GM12878 (cell line): ENCODE data around the gene KAZN. TPM values are rescaled to one million over a fixed set of nuclear protein-coding genes. Genes with fewer than 3 reads are reported as not detected.

Experiments used
- ATAC-seq: fragments of 200-7000 bp; cut with Tn5 transposase; 3 replicates; pipeline ENCODE4 v1.9.1; 2020; ENCODE audit warnings: mild to moderate bottlenecking, moderate library complexity
- BruUV-seq: library from RNA; stranded (reverse); fragments of 400-500 nt; replicated peaks from 2 replicates; lab custom pipeline; 2021; lab: Mats Ljungman, UMichigan
- CTCF ChIA-PET: fragments of 300-600 bp; sonication (Branson Sonifier 250); formaldehyde crosslinking; extraction: SDS; loops from one replicate; lab custom pipeline; 2021; ENCODE audit warnings: inconsistent platforms; lab: Yijun Ruan, JAX
- POLR2A ChIA-PET: fragments of 350-600 bp; formaldehyde crosslinking; extraction: SDS; loops from one replicate; lab custom pipeline; 2021; ENCODE audit warnings: inconsistent platforms; lab: Charles Lee
- RAD21 ChIA-PET: fragments of 300-600 bp; sonication (Branson Sonifier 250); formaldehyde crosslinking; loops from one replicate; lab custom pipeline; 2023; ENCODE audit warnings: antibody characterized with exemption; ENCODE audit not compliant: unreplicated experiment; lab: Charles Lee
- SMC1A ChIA-PET: fragments of 300-600 bp; sonication (Branson Sonifier 250); formaldehyde crosslinking; loops from one replicate; lab custom pipeline; 2023; ENCODE audit not compliant: unreplicated experiment, uncharacterized antibody; lab: Charles Lee
- DNase-seq: peaks from one replicate; pipeline ENCODE4 v3.0.0-alpha.2; 2011; ENCODE audit warnings: low read depth, low spot score
- FAIRE-seq: peaks from 3 replicates; lab custom pipeline; 2011; peaks lifted over from hg19 to GRCh38; lab: Jason Lieb, UNC
- H2AFZ ChIP-seq: 2 replicates; pipeline ENCODE4 v1.6.0; 2011; ENCODE audit warnings: low read depth, low read length, control low read depth; ENCODE audit not compliant: control insufficient read depth
- H3K27ac ChIP-seq: 2 replicates; pipeline ENCODE4 v1.5.1; 2011; ENCODE audit warnings: control low read depth; ENCODE audit not compliant: control insufficient read depth, insufficient read depth
- H3K27me3 ChIP-seq, 2 experiments: replicated peaks in 1 of 2; 2 replicates each; pipeline versions ENCODE4 v1.6.0 to v1.6.1; 2011; ENCODE audit warnings: low read length in 1 of 2; ENCODE audit not compliant: control insufficient read depth in 2 of 2, insufficient read depth in 2 of 2
- H3K36me3 ChIP-seq, 2 experiments: 2 replicates each; pipeline ENCODE4 v1.5.1; 2011; ENCODE audit warnings: low read length in 1 of 2; ENCODE audit not compliant: control insufficient read depth in 2 of 2, insufficient read depth in 2 of 2
- H3K4me1 ChIP-seq: 2 replicates; pipeline ENCODE4 v1.6.1; 2011; ENCODE audit warnings: mild to moderate bottlenecking, low read length, moderate library complexity, mixed read lengths; ENCODE audit not compliant: control insufficient read depth, insufficient read depth
- H3K4me2 ChIP-seq: 2 replicates; pipeline ENCODE4 v1.6.0; 2011; ENCODE audit warnings: control low read depth; ENCODE audit not compliant: control insufficient read depth, insufficient read depth
- H3K4me3 ChIP-seq: fragments of 200-600 bp; sonication (generic); 2 replicates; pipeline ENCODE4 v1.5.1; 2016
- H3K79me2 ChIP-seq: 2 replicates; pipeline ENCODE4 v1.6.0; 2011; ENCODE audit warnings: low read length; ENCODE audit not compliant: control insufficient read depth, insufficient read depth
- H3K9ac ChIP-seq: 2 replicates; pipeline ENCODE4 v1.8.0; 2011; ENCODE audit warnings: low read length, control low read depth, mixed read lengths; ENCODE audit not compliant: control insufficient read depth, insufficient read depth
- H3K9me3 ChIP-seq: replicated peaks from 3 replicates; pipeline ENCODE4 v1.5.1; 2011; ENCODE audit warnings: mild to moderate bottlenecking, low read length; ENCODE audit not compliant: control insufficient read depth, insufficient read depth
- H4K20me1 ChIP-seq: 2 replicates; pipeline ENCODE4 v1.6.0; 2011; ENCODE audit not compliant: control insufficient read depth, insufficient read depth
- FOXK2 ChIP-seq: fragments of 450-650 bp; IDR thresholded peaks from 2 replicates; pipeline ENCODE4 v1.6.1; 2017; ENCODE audit warnings: mild to moderate bottlenecking, moderate library complexity
- HCFC1 ChIP-seq: fragments of 150-350 bp; IDR thresholded peaks from 2 replicates; pipeline ENCODE4 v1.6.1; 2014; ENCODE audit warnings: low read length
- WGBS: methylation state at CpG from one replicate; pipeline ENCODE4 v1.1.6; 2016; ENCODE audit warnings: low lambda C conversion rate; ENCODE audit not compliant: insufficient replicate concordance, insufficient coverage; ENCODE audit errors: missing lambda C conversion rate; 5-methylcytosine and 5-hydroxymethylcytosine counted together
- in situ Hi-C: fragments of 300-500 bp; cut with MboI; formaldehyde crosslinking; loops from 9 replicates; pipeline ENCODE4 v1.14.3; 2018; ENCODE audit warnings: mixed read lengths
- intact Hi-C: fragments of 100-400 bp; cut with micrococcal nuclease; formaldehyde crosslinking; loops from one replicate; pipeline ENCODE4 v1.14.2; 2022; ENCODE audit not compliant: unreplicated experiment
- polyA plus RNA-seq, 11 experiments: library from polyadenylated mRNA; depleted of rRNA in 4 of 11; unstranded in 6 of 11; stranded (reverse) in 5 of 11; fragments of >200 nt; fragmentation: Nextera tagmentation in 4 of 11; fragmentation: Illumina TruSeq in 1 of 11; extraction: Ambion mirVana in 4 of 11; extraction: Trizol in 1 of 11; gene quantifications; 1 replicate in 1 of 11; 2 replicates in 10 of 11; pipeline versions ENCODE4 v1.2.1 to v1.2.3, GENCODE V29; 2011 to 2016; ENCODE audit warnings: inconsistent platforms in 2 of 11, missing spikeins in 2 of 11, low read depth in 1 of 11
- total RNA-seq, 4 experiments: library from RNA; depleted of rRNA in 3 of 4; stranded (reverse); fragments of >200 nt in 3 of 4; fragmentation: Illumina TruSeq in 1 of 4; extraction: Trizol in 1 of 4; gene quantifications; 2 replicates each; pipeline versions ENCODE4 v1.2.1 to v1.2.3, GENCODE V29; 2013 to 2021
- TF ChIP-seq, protein P1 (sequence below): fragments of 450-650 bp; formaldehyde crosslinking; IDR thresholded peaks from 2 replicates; pipeline ENCODE4 v1.5.0; 2022; ENCODE audit warnings: mild to moderate bottlenecking, missing genetic modification characterization

KAZN gene
- total and polyA plus RNA-seq, 10 of the 15 experiments (the other 5 are each of a cell fraction or from before 2014, with no cell fraction given) = 0.72 to 4.0 (median 1.2) TPM

DNA sequence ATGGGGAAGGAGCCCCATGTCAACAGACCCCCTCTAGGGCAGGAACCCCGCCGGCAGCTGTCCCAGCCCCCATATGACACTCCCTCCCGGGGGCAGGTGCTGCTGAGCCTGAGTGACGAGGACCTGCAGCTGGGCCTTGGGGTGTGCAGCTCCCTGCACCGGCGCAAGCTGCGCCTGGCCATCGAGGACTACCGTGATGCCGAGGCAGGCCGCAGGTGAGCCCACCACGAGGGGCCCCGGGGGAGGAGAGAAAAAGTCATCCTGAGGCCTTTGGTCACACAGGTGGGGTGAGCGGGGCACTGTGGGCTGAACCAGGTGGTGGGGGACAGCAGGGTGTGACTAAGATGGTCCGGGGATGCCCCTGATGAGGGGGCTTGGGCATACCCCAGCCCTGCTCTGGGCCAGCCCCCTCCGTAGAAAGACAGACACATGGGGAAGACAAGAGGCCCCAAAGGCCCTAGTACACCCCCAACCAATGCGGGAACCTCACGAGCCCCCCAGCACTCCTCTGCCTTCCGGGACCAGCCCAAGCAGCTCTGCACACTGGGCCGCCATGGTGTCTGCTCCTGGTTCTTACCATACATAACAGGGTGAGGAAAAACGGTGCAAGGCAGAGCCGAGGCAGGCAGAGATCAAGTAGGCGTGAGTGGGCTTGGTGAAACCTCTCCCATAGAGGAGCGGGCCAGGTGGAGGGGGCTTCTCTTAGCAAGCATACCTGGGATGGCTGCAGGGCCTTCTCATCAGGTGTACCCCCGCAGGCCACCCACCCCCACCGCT is 496.4 kb downstream of the KAZN start:
- in situ Hi-C loops (no loop called here), intact Hi-C loops (no loop called here)
- ChIA-PET CTCF (no interaction called here), SMC1A (no interaction called here), RAD21 (no interaction called here), POLR2A (no interaction called here)
- no peak for FAIRE-seq
- H3K79me2 ChIP-seq = no peaks in the 10 kb centered on the region
- H3K9ac ChIP-seq = no peak overlapping the region
- H3K4me1 ChIP-seq = no peaks in the 10 kb centered on the region
- no peaks in the 10 kb centered on the region for H3K9me3 ChIP-seq
- H3K4me2 ChIP-seq = no peak overlapping the region
- no peak overlapping the region for H3K4me3 ChIP-seq
- H4K20me1 ChIP-seq = no peaks in the 10 kb centered on the region
- WGBS = 12% methylated on average over 19 of the region's 26 CpGs
- no peak for TF ChIP-seq FOXK2
- TF ChIP-seq, protein P1, sequence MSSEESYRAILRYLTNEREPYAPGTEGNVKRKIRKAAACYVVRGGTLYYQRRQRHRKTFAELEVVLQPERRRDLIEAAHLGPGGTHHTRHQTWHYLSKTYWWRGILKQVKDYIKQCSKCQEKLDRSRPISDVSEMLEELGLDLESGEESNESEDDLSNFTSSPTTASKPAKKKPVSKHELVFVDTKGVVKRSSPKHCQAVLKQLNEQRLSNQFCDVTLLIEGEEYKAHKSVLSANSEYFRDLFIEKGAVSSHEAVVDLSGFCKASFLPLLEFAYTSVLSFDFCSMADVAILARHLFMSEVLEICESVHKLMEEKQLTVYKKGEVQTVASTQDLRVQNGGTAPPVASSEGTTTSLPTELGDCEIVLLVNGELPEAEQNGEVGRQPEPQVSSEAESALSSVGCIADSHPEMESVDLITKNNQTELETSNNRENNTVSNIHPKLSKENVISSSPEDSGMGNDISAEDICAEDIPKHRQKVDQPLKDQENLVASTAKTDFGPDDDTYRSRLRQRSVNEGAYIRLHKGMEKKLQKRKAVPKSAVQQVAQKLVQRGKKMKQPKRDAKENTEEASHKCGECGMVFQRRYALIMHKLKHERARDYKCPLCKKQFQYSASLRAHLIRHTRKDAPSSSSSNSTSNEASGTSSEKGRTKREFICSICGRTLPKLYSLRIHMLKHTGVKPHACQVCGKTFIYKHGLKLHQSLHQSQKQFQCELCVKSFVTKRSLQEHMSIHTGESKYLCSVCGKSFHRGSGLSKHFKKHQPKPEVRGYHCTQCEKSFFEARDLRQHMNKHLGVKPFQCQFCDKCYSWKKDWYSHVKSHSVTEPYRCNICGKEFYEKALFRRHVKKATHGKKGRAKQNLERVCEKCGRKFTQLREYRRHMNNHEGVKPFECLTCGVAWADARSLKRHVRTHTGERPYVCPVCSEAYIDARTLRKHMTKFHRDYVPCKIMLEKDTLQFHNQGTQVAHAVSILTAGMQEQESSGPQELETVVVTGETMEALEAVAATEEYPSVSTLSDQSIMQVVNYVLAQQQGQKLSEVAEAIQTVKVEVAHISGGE (CRISPR knock-in tag) = no peak
- no peak for TF ChIP-seq HCFC1
- DNase-seq = no peak
- no TSS peak for BruUV-seq
- no peak overlapping the region for H3K27ac ChIP-seq
- H3K27me3 ChIP-seq = no peaks in the 10 kb centered on the region; a peak in 1 of 4 replicates
- no peak overlapping the region for H2AFZ ChIP-seq
- H3K36me3 ChIP-seq = no peaks in the 10 kb centered on the region
- no peak; the same call in 2 of the 3 replicates for ATAC-seq
